GM21381 (cell line): ENCODE results near the gene E2F2.

ENCODE experiments used
- ATAC-seq: cut with Tn5 transposase; IDR thresholded peaks from one replicate; pipeline ENCODE4 v1.9.1; 2021; ENCODE audit warnings: mild to moderate bottlenecking, moderate library complexity; ENCODE audit not compliant: unreplicated experiment

The E2F2 gene

DNA sequence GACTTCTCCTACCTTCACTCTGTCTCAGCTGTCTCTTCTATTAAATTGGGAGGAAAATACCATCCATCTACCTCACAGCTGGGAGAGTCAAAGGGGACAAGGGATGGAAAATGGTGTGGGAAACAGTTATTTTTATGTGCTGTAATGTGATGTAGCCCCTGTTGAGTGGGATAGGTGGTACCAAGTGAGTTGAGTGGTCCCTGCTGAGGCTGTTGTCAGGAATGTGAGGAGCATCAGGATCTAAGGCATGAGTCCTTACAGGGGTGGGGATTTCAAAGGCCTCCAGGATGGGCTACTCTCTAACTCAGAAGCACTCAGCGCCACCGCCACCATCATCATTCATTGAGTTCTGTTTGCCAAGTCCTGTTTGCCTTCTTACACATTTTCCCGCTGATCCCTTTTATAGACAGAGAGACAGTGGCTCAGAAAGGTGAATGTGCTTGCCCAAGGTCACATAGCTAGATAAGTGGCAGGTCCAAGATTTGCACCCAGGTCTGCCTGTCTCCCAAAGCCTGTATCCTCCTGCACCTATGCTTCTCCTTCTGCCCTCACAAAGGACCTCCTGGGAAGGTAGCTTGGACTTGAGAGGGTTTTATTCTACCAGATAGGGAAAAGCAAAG lies 32.8 kb upstream of the E2F2 start:
- no peak for ATAC-seq

DNA sequence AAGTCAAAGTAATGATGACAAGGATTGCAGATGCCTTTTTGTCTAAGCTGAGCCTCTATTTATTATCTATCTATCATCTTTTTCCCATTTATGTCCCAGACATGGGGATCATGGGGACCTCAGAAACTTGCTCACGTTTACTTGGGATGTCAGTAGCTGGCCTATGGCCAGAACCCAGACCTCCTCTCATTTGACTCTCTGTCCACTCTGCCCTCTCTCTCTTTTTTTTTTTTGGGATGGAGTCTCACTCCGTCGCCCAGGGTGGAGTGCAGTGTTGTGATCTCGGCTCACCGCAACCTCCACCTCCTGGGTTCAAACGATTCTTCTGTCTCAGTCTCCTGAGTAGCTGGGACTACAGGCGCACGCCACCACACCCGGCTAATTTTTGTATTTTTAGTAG lies 32.0 kb upstream of the E2F2 start:
- ATAC-seq, result no peak

DNA sequence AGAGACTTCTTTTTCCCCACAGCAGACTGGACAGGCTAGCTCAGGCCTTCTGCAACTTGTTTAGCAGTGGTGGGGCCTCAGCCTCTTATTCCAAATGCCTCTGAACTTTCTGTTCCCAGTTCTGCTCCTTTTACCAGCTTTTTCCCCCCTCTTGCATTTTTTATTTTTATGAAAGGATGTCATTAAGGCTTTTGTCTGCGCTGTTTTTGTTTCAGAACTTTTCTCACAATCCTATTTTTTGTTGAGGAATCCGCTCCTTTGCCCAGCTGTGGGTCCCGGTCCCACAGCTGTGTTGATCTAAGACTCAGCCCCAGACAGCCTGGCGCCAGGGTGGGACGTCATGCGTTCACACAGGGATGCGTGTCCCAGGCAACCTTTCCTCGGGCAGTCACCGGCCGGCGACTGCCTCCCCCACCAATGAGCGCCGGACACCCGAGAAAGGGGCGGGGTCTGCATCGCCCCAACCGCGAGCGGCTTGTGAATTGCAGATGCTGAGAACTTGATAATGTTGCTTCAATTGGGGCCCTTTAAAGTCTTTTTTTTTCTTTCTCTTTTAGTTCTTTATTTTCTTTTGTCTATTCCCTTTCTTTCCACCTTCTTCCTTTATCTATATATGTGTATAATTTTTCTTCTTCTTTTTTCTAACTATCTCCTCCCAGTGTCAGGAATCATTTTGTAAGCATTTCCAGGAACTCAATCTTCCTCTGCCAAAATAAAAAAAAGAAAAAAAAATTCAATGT lies 31.3 kb upstream of the E2F2 start:
- no peak for ATAC-seq

DNA sequence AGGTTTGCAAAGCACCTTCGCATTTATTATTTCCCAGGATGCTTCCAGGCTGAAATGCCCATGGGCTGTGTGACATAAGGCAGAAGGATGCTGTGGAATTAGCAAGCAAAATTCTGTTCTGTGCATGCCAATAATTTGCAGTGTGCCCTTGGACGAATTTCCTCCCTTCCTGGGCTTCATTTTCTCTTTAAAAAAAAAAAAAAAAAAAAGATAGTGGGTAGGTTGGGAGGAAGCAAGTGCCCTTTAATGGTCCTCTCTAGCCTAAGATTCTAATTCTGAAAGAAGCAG lies 30.7 kb upstream of the E2F2 start:
- ATAC-seq, result no peak

DNA sequence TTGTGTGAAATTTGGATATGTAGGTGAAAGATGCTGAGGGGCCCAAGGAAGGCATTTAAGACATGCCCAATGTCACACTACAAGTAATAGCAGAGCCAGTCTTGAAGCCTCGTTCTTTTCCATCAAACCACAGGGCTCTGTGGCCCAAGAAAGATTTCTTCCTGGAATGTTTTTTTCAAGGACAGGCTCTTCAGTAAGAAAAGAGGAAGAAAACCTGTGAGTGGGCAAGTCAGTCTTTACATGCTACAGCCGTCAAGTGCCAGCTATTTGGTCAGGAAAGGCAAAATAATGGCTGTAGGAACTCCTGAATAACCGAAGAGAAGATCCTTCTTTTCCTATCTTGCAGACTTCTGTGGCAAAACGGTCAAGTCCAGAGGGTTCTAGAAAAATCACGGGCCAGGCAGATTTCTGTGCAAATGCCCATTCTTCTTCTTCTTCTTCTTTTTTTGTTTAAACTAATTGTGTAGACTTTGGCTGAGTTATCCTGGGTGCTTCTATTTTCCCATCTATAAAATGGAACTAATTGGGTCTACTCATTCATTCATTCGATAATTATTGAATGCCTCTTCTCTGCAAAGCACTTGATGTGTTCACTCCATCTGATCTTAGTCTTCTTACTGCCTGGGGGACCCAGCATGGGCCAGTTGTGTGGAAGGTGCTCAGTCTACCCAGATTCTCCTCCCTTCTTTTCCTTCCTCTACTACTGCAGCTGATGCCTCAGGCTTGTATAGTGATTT lies 30.2 kb upstream of the E2F2 start:
- no peak for ATAC-seq

DNA sequence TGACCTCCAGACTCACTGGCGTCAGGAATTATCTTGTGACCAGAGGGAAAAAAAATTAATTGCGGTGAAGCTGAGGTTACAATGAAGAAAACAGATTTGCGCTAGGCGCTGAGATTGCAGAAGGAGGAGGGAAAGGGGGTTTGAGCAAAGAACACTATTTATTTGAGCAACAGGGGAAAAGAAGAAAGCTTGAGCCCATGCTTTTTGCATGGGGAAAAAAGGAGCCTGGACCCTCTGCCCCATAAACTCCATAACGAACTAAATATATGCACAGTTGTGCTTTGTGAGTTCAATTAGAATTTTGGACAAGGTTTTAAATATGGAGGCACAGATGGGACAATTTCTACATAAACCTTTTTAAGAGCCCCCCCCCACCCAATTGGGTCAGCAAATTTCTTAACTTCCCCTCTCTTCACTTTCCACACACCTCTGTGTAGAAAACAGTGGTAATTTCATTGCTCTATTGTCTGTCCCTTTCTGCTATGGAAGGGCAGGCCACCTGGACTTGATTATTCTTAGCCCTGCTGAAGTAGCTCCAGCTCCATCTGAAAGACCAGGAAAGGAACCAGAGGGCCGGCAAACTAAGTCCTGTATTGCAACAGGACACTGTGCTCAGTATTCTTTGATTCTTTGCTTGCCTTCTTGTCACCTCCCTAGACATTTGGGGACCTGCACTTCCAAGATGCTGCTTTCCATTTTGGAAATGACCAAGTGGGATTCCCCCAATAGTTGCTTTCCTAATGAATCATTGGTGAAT lies 29.1 kb upstream of the E2F2 start:
- no peak for ATAC-seq

DNA sequence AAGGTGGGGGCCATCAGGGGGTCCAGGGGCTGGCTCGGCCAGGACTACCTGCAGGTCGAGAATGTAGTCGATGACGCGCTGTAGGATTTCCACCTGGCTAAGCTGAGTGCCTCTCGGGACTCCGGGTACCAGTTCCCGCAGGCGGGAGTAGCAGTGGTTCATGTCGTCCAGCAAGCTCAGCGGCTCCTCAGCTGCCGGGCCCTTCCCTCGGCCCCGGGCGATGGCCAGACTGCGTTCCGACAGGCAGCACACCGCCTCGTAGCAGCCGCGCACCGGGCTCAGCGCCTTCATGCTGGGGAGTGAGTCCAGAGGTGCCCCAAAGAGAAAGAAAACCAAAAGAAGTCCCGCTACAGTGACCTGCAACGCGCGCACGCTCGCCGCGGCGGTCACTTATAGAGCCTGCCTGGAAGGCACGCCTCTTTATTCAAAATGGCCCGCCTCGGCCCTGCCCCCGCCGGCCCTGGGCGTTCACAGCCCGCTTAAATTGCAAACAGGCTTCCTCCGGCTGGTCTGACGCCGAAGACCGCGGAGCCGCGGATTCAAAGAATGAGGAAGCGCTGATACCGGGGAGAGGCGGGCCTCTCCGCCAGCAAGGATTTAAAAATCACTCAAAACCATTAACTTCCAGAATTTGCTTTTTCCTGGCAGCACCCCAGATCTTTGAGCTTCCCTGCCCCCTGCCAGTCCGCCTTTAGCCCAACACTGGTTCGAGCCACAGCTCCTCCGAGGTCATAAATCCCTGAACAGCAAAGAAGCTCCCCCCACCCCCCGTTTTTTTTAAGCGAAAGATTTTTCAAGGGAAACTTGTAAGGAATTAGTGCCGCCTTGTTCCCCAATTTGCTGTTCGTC lies 28.3 kb upstream of the E2F2 start, which contains the start of gene ID3:
TSS of gene ID3 (minus strand) at position 366 of the 849 bp plus-strand sequence. CDS start at position 291, 75 bp downstream.
- ATAC-seq, result peak; percentile 64

DNA sequence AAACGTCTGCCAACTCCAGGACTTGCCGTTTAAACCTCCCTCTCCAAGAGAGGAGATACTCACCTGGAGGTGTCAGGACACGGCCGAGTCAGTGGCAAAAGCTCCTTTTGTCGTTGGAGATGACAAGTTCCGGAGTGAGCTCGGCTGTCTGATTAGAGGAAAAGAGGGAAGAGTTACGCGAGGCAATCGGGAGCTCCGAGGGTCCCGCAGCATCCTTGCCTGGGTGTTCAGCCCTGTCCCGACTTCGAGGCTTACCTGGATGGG lies 27.8 kb upstream of the E2F2 start:
- ATAC-seq, result no peak

DNA sequence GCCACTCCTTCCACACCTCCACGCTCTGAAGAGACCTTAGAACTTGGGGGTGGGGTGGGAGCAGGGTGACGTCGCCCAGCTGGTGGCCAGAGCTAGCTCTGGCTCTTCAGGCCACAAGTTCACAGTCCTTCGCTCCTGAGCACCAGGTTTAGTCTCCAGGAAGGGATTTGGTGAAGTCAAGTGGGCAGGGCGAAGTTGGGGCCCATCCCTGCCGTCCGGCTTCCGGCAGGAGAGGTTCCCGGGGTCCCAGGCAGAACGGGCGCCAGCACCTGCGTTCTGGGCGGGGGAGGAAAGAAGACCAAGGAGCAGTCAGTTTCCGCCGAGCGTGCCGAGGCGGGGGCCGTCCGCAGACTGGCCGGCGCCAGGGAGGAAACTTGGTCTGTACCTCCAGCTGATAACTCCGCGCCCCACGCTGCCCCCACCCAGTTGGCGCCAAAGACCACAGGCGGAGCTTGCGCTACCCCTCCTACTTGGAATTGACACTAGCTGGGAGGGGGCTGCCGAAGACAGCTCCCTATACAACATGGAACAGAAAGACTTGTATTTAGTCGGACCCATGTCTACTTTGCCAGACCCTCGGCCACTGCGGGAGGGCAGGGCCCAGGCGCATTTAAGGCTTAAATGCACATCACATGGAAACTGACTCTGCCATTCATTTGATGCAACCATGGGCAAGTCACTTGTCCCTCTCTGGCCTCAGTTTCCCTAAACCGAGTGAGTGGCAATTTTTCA lies 27.3 kb upstream of the E2F2 start:
- no peak for ATAC-seq

DNA sequence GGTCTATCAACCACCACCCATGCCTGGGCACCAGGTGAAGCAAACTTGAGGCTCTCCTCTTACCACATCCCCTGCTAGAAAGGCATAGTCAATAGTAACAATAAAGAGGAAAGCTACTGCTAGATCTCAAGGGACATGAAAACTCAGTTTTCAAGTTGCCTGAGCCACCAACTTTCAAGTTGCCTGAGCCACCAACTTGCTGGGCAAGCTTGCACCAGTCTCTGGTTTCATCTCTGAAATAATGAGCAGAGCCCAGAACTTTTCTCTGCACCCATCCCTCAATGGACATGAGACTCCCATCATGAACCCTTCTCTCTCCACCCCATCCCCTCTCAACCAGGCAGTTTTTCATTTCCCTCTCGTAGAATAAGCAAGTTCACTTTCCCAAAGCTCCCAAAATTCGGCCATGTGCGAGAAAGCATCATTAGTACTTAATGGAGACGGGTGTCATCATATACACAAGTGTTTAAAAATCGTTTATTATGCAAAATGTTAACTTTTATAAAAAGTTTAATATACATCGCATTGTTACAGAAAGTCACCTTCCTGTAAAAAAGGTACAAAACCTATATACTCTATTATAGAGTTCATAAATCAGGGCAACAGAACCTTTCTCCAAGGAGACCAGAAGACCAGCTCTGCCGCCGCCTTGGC lies 26.6 kb upstream of the E2F2 start:
- no peak for ATAC-seq

DNA sequence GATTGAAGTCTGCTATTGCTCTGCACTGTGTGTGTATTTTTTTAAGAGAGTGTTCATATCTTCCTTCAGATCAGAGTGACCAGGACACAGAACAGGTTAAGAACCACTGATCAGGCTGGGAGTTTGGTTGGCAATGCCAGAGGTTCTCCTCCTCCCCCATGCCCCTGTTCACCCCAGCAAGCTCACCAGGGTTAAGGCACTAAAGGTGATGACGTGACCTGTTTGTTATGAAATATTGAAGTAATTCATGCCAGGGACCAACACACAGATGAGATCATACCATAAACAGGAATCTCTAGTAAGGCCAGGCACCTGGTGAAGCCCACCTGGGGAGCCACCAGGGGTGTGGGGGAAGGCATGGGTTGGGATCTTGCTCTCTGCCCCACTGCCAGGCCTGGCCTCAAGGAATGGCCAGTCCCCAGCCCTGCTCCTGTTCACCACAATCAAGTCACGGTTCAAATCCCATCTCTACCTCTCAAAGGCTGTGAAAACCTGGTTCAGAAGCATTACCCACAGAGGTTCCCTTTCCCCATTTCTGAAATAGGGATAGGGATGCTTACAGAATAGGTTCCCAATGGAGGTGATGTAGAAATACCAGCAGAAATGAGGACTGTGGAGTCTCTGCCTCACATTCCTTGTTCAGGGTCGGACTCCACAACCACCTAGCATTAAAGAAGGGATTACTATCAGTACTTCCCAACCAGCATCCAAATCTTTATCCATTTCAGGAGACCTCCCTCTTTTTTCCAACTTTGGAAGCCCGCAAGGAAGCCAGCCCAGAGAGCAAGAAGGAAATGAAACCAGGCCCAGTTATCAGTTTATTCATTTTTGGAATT lies 25.8 kb upstream of the E2F2 start:
- no peak for ATAC-seq

DNA sequence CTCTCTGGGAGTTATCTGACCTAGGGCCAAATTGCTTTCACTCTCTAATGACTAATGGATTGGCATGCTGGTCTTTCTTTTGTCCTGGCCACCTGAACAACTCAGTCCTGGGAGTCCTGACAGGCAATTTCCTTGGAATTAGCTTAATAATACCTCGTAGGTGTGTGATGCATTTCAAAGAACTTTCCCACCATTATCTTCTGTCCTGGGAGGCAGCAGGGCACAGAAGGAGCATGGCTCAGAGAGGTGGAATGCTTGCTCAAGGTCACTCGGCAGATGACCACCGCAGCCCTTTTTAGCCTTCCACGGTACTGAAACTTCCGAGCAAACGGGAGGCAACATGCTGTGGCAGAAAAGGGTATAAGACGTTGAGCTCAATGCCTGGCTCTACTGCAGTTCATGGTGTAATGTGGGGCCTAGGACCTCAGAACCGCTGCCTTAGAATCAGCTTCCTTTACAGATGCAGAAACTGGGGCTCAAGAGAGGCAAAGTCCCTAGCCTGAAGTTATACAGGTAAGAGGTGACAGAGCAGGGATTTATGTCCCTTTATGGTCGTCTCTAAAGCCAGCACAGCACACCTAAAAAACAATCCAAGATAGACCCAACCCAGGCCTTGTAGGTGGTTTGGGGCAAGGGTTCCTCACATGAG lies 25.1 kb upstream of the E2F2 start:
- ATAC-seq, result no peak

DNA sequence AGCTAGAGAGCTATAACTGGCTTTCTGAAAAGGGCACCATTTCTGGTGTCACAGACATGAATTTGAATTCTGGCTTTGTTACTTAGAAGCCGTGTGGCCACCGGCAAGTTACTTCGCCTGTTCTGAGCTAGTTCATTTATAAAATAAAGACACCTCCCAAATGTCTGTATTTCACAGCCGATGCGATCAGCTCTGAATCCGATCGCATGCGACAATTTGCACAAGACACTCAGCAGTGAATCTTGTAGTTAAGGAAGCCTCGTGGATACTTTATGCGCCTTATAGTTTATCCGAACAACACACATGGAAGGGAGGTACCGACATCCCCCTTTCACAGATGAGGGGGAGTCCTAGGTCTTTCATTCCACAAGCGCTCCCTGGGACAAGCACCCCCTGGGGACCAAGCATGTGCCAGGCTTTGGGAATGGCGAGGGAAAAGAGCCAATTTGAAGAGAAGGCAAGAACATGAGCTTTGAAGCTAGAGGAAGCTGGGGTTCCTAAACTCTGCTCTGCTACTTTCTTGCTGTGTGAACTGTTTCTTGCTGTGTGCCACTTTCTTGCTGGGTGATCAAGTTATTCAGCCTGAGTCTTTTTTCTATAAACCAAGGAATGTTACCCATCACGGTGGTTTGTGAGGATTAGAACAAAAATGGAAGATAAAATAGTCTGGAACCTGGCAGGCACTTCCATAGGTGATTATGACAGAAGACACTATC lies 24.4 kb upstream of the E2F2 start:
- ATAC-seq, result peak; percentile 1

DNA sequence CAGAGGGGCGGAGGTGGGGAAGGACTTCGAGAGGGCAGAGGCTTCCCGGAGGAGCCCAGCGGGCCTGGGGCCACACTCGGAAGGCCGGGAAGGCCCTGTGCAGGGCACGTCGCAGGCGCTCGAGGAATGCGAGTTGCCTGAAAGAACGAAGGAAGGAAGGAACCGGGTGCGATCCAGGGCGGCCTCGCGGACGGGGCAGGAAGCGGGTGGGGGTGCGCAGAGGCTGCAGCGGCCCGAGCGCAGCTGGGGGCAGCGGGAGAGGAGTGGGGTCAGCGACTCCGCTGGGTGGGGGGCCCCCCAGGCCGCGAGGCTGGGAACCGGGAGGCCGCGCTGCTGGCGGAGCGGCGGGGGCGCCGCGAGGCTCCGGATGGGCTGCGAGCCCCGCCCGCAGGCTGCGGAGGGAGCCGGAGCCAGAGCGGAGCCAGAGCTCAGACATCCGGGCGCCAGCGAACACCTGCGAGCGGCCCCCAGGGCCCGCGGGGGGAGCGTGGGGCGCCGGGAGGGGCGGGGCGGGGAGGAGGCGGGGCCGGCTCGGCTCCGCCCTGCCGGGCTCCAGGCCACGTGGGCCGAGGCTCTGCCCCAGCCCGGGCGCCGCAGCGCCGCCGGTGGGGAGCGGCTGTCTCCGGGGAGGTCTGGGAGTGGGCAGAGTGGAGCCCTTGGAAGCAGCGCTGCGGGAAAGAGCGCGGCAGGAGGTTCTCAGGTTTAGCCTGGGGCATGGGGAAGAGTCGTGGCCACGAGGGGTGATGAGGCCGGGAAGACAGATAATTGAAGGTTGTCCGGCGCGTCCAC lies 23.6 kb upstream of the E2F2 start:
- peak; percentile 48 for ATAC-seq

DNA sequence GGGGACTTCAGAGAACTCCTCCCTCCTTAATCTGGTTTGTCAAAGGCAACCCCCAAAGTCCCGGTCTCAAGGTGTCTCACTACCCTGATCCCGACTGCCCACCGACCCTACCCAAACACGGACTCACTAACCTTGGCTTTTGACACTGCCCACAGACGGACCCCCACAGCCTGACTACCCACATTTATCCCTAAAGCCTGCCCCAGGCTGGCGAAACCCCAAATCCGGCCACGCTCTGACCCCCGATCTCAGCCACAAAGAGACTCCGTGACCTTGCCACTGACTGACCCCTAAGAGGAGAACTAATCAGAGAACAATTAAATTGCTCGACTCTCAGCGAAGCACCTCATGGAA lies 23.1 kb upstream of the E2F2 start:
- ATAC-seq, result no peak

DNA sequence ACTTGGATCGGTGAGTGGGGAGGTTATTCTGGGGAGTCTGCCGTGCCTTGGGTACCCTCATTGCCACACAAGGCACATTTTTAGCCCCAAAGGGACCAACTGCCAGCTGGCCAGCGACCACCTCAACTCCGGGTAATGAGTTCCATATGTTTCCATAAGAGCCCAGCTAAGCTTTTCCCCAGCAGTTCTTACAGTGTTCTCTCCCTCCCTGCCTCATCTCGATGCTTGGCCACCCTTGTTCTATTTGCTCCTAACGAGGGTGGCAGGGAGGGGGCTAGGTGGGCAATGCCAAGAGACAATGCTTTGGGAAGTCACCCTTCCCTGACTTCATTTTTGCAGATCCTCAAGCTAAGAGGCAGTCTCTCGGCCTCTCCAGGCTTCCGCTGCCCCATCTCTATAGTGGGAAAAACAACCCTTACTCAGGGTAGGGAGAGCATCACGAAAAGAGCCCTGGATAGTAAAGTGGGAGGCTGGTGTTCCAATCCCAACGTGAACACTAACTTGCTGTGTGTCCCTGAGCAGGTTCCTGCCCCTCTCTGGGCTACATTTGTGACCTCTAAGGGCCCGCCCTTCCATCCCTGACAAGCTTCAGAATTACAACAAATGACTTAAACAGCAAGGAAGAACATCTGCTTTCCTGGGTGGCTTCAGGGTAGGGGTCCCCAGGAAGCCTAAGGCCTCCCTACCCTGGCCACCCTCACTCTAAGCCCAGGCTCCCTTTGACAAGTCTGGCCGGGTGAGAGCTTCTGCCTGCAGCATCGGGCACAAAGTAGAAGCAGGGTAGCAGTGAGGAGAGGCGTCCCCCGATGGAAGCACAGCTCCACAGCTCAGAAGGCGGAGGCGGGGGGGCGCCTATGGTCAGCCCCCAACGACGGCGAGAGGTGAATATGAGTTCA lies 22.4 kb upstream of the E2F2 start:
- ATAC-seq, result no peak
